Urinary bladder (tissue), 4 donors: ENCODE results near the gene C1S. TPM values are rescaled to one million over a fixed set of nuclear protein-coding genes. Genes with fewer than 3 reads are reported as not detected.

Experiments
- DNase-seq: peaks from one replicate; pipeline ENCODE4 v3.0.0-alpha.2; 2015; ENCODE audit errors: extremely low spot score
- H3K27ac ChIP-seq: one replicate; pipeline ENCODE4 v1.5.1; 2013; ENCODE audit warnings: low read depth, mild to moderate bottlenecking, moderate library complexity
- H3K36me3 ChIP-seq: one replicate; pipeline ENCODE4 v1.6.1; 2013; ENCODE audit warnings: mild to moderate bottlenecking, moderate library complexity; ENCODE audit not compliant: insufficient read depth
- H3K4me1 ChIP-seq: one replicate; pipeline ENCODE4 v1.6.1; 2013; ENCODE audit warnings: mild to moderate bottlenecking, moderate library complexity; ENCODE audit not compliant: insufficient read depth
- H3K4me3 ChIP-seq: one replicate; pipeline ENCODE4 v1.5.1; 2013; ENCODE audit warnings: low read depth, low read length
- WGBS: extraction: QIAGEN DNeasy Blood & Tissue Kit; methylation state at CpG from one replicate; pipeline ENCODE4 v1.1.7; 2013; 5-methylcytosine and 5-hydroxymethylcytosine counted together
- polyA plus RNA-seq: library from polyadenylated mRNA; stranded (reverse); fragments of 200-250 nt; gene quantifications from one replicate; pipeline ENCODE4 v1.2.3, GENCODE V29; 2013
- total RNA-seq: library from RNA; depleted of rRNA; stranded (reverse); fragments of >200 nt; gene quantifications from one replicate; pipeline ENCODE4 v1.2.3, GENCODE V29; 2014
- donor health status: healthy with polysubstance abuse.
- donor health status: healthy.

C1S gene
- total and polyA plus RNA-seq, 2 donors: 196 to 918 TPM

DNA sequence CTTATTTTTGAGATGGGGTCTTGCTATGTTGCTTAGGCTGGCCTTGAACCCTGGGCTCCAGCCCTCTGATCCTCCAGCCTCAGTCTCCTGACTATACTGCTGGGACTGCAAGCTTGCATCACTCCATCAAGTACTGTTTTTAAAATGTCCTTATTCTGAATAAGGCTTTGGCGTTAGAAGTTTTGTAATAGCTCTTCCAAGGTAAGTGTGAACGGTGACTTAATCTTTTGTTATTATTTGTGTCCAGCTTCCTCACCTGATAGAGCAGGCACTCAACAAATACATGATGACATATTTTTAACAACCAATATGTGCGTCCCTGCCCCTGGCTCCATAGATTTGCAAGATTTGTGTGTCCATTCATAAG is 47.1 kb downstream of the C1S start:
- Histone ChIP-seq H3K36me3 (peaks cover 2% of the 10 kb centered on the region), H3K4me3 (peak overlapping the region; percentile 60), H3K4me1 (no peaks in the 10 kb centered on the region), H3K27ac (peak overlapping the region; percentile 88)
- no peak for DNase-seq
- 55% methylated on average over 3 of the region's 3 CpGs for WGBS

DNA sequence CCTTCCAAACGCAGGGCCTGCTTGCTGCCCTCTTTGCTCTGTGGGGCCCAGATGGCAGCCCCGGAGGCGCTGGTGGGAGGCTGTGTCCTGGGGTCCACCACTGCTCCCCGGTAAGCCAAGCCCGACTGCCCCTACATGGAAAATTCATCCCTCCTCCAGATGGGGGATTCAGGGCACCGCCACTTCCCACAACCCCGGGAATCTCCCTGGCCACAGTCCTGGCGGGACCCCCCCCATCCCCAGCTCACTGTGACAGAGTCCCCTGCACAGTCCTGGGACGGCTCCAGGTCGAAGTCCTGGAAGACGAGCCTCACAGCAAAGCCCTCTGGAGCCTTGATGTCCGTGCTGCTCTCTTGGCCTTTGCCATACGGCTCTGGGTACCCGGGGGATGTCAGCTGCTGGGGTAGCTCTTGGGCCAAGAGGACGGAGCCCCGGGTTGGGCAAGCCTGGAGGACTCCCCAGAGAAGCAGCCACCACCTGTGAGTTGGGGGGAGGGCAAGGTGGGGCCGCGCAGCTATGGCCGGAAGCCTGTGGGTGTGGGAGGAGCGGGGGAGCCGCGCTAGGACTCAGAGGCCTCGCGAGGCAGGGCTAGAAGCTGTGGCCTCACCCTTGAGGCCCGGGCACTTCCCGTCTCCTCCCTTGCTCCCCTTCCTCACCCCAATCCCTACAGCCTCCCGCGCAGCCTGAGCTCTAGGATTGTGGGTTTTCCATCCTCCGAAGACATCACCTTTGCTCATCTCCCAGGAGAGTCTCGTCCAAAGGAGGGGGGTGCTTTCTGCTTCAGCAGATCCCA is 47.7 kb downstream of the C1S start:
- Histone ChIP-seq H3K27ac (peak overlapping the region; percentile 88), H3K36me3 (peaks cover 2% of the 10 kb centered on the region), H3K4me3 (peak overlapping the region; percentile 60), H3K4me1 (no peaks in the 10 kb centered on the region)
- no peak for DNase-seq
- WGBS: 9% methylated on average over 30 of the region's 30 CpGs

DNA sequence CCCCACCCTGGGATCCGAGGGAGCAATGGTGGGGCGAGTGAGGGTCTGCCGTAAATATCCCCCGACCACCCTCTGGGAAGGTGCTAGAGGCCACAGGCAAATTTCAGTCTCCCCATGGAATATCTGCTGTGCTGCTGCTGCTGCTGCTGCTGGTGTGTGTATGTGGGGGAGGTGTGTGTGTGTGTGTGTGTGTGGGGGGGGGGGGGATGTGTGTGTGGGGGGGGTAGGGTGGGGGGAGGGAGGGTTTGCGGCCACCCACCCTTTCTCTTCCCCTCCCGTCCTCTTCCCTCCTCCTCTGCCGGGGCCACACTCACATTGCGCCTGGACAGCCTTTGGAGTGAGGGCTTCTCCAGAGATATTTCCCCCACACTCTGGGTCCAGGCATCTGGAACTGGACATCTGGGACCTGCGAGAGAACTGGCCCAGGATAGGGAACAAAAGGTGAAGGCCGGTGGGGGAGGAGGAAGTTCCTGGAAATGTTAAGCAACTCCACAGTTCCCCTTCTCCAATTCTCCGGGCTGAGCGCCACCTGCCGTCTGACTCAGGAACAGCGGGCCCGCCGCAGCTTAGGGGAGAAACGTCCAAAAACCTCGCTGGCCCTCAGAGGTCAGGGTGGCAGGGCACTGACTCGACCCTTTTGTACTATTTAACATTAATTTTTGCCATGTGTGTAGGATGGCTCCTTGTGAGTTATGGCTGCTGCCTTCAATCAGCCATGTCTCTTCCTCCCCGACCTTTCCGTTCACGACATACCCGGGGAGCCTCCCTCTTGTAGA is 48.5 kb downstream of the C1S start, which contains the start of gene C1RL:
Gene C1RL (minus strand): TSS at position 419 of the 776 bp plus-strand sequence. CDS start 34 bp downstream, at position 385.
- Histone ChIP-seq H3K4me1 (no peaks in the 10 kb centered on the region), H3K36me3 (no peaks in the 10 kb centered on the region), H3K27ac (peak within 1 kb of the TSS; percentile 88), H3K4me3 (peak within 1 kb of the TSS; percentile 60)
- DNase-seq: peak; percentile 83
- WGBS: 16% methylated on average over 23 of the region's 23 CpGs

DNA sequence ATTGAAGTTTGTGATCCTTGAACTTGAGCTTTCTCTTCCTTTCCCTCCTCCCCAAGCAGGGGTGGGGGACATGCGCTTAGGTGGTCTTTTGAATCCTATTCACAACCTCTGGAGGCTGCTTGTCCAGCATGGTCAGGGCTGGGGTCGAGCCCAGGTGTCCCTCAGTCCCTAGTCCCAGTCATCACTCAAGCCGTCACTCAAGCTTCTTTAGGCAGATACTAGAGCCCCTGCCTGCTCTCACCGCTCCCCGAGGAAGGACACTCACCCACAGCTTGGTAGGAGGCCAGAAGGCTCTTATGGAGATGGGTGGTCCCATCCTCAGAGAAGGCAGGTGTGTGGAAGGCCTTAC is 49.0 kb downstream of the C1S start:
- DNase-seq: no peak
- Histone ChIP-seq H3K36me3 (no peaks in the 10 kb centered on the region), H3K4me1 (no peaks in the 10 kb centered on the region), H3K4me3 (no peak overlapping the region), H3K27ac (no peak overlapping the region)
- 65% methylated on average over 5 of the region's 5 CpGs for WGBS

DNA sequence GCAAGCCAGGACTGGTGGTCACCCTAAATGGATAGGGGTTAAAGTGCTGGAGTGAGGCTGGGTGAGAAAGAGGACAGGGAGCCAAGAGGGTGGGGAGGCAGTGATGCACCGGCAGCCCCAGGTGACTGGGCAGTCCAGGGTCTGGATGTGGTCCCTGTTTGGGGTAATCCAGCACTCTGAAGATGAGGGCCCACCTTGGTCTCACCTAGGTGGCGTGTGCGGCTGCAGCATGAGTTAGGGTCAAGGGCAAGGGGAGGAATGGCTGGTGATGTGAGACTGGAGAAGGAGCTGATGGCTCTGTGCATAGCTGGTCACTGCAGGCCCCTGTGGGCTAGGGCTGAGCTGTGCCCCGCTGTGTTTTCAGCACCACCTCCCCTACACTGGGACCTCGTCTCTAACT is 50.1 kb downstream of the C1S start:
- WGBS: 92% methylated on average over 5 of the region's 5 CpGs
- Histone ChIP-seq H3K36me3 (no peaks in the 10 kb centered on the region), H3K4me3 (no peak overlapping the region), H3K4me1 (no peaks in the 10 kb centered on the region), H3K27ac (no peak overlapping the region)
- no peak for DNase-seq

DNA sequence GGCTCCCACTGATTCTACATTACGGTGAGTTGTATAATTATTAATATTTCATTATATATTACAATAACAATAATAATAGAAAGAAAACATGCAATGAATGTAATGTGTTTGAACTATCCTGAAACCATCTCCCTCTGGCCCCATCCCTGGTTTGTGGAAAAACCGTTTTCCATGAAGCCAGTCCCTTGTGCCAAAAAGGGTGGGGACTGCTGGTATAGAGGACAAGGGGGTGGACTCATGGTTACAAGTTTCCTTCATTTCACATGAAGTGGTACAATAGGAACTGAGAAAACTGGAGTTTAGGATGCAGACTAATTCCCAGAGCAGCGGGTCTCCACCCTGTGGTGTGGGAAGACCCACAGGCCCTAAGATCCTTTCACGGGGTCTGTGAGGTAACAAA is 51.5 kb downstream of the C1S start:
- DNase-seq: no peak
- no peak overlapping the region for H3K27ac ChIP-seq

DNA sequence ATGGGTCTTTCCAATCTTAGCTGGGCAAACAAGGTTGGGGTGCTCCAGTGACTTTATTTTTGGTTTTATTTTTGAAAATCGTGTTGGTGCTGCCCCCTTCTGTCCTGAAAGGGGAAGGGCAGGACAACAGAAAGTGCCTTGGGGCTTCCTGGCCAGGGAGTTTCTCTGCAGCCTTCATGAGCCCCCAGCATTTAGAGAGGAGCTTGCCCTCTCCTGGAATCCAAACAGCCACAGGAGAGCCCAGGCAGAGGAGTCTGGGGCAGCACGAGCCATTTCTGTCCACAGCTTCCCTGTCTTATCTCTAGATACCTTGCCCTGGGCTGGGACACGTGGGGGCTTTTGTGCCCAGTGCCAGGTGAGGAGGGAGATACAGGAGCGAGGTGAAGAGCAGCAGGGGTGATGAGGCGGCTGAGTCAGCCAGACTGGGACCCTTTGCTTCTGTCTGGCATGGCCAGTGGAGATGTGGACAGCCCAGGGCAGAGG is 52.9 kb downstream of the C1S start:
- DNase-seq: no peak
- H3K4me1 ChIP-seq: no peaks in the 10 kb centered on the region
- no peak overlapping the region for H3K4me3 ChIP-seq
- no peaks in the 10 kb centered on the region for H3K36me3 ChIP-seq
- H3K27ac ChIP-seq: no peak overlapping the region
- WGBS: 45% methylated on average over 5 of the region's 5 CpGs

More for the DNA sequence above, 51.5 kb downstream of the C1S start:
- Histone ChIP-seq H3K4me3 (no peak overlapping the region), H3K36me3 (no peaks in the 10 kb centered on the region), H3K4me1 (no peaks in the 10 kb centered on the region)
- WGBS: 71% methylated on average over 4 of the region's 4 CpGs

DNA sequence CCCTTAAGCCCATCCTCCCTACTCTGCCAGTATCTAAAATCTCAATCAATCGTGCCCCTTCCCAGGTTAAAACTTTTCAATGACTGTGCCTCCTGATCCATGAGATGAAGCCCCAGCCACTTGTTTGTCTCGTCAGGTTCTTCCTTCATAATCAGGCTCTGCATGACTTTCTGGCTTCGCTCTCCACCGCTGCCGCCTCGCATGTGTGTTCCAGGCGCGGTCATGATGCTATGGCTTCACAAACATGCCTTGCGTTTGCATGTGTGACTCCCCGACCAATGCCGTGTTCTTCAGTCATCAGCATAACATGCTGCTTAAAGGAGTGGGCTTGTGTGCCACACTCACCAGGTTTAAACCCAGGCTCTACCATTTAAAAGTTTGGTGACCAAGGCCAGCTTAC is 53.5 kb downstream of the C1S start:
- 90% methylated on average over 11 of the region's 11 CpGs for WGBS
- H3K36me3 ChIP-seq: no peaks in the 10 kb centered on the region
- no peak overlapping the region for H3K27ac ChIP-seq
- DNase-seq: no peak
- no peaks in the 10 kb centered on the region for H3K4me1 ChIP-seq
- no peak overlapping the region for H3K4me3 ChIP-seq

DNA sequence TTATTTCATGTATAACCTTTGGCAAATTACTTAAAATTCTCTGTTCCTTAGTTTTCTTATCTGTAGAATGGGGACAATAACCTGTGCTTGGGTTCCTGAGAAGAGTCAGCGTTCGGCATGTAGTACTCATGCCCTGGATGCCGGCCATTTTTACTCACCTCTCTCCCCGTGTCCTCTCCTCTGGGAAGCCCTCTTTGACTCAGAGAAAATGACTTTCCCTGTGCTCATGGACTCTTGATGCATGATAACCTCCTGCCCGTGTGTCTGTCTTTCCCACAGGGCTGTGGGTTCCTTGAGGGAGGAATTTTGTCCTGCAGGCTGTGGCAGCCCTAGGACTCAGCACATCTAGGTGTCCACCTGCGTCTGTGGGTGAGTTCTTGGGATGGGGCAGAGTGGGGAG is 54.3 kb downstream of the C1S start:
- Histone ChIP-seq H3K4me1 (no peaks in the 10 kb centered on the region), H3K36me3 (no peaks in the 10 kb centered on the region), H3K27ac (no peak overlapping the region), H3K4me3 (no peak overlapping the region)
- DNase-seq: no peak
- WGBS: 90% methylated on average over 6 of the region's 6 CpGs

DNA sequence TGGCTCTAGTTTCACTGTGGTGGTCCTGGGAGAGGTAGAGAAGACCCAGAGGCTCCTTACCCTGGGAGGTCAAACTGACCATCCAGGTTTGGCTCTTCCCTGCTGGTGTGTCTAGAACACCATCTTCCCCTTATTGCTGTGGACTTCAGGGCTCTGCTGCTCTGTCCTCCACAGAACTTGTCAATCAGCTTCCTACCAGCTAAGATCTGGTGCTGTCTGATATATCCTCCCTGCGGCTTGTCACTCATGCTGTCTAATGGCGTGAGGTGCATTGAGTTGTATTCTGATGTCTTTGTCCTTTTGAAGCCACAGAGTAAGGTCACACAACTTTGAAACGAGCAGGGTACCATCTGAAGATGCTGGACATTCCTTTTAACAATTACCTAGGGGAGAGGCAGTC is 55.7 kb downstream of the C1S start:
- H3K4me1 ChIP-seq: no peaks in the 10 kb centered on the region
- H3K36me3 ChIP-seq: no peaks in the 10 kb centered on the region
- no peak overlapping the region for H3K4me3 ChIP-seq
- H3K27ac ChIP-seq: no peak overlapping the region
- no peak for DNase-seq
- WGBS: 87% methylated on average over 3 of the region's 3 CpGs

DNA sequence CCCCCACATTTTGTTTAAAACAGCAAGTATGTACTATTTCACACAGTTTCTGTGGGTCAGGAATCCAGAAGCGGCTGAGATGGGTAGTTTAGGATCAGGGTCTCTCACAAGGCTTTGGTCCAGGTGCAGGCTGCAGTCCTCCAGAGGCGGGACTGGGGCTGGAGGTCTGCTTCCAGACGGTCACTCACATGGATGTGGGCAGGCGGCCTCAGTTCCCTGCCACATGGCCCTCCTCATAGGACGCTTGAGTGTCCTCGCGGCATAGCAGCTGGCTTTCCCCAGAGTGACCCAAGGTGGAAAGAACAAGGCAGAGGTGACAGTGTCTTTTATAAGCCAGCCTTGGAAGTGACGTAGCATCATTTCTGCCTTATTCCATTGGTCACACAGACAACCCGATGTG is 56.4 kb downstream of the C1S start:
- H3K36me3 ChIP-seq: no peaks in the 10 kb centered on the region
- 93% methylated on average over 9 of the region's 9 CpGs for WGBS
- no peak overlapping the region for H3K4me3 ChIP-seq
- no peaks in the 10 kb centered on the region for H3K4me1 ChIP-seq
- H3K27ac ChIP-seq: no peak overlapping the region
- no peak for DNase-seq

DNA sequence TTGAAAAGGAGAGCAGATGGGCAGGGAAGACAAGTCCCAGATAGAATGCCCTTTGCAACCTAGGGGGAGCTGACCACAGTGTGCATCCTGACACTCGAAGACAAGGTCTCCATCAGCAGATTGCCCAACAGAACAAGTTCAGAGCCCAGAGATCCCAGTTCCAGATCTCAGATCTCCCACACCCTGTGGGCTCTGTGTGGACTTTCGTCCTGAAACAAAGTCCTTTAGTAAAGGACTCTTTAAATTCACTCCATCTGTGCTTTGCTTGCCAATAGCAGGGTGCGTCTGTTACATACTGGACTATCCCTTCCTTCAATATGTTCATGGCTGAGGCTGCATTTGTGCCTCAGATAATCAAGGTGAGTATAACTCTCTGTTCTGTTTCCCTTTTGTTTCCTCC is 57.2 kb downstream of the C1S start:
- WGBS: 86% methylated on average over 3 of the region's 3 CpGs
- Histone ChIP-seq H3K4me3 (no peak overlapping the region), H3K27ac (no peak overlapping the region), H3K36me3 (no peaks in the 10 kb centered on the region), H3K4me1 (no peaks in the 10 kb centered on the region)
- no peak for DNase-seq

DNA sequence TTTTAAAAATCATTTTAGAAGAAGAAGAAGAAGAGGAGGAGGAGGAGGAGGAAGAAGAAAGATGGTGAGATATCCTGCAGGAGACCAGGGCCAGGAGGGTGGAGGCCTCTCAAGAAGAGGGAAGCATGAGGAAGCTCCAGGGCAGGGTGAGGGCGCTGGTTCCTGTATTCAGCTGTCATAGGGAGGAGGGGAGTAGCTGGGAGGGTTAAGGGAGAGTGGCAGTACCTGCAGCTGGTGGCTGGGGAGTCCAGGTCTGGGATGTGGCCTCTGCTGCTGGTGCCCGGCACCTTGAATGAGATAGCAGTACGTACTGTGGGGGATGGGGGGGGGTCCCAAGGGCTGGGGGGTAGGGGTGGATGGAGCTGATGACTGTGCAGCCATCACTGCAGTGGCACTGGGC is 58.4 kb downstream of the C1S start:
- no peaks in the 10 kb centered on the region for H3K36me3 ChIP-seq
- no peak overlapping the region for H3K4me3 ChIP-seq
- no peaks in the 10 kb centered on the region for H3K4me1 ChIP-seq
- WGBS: 86% methylated on average over 3 of the region's 3 CpGs
- no peak for DNase-seq
- no peak overlapping the region for H3K27ac ChIP-seq

DNA sequence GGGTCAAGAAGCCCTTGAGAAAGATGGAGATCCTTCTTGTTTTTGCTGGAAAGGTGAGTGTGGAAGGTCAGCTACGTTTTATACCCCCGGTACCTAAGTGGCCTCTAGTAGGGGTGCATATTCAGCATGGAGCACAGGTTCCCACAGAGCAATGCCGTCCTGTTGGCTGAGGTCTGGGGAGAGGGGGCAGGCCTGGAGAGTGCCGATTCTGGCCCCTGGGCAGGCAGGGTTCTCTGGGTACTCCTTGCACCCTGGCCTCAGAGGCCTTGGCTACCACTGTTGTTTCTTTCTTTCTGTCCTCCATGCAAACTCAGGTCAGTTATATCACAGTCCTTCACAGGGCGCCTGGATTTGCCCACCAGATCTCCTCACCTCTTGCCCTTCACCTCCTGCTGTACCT is 59.6 kb downstream of the C1S start:
- no peak overlapping the region for H3K27ac ChIP-seq
- WGBS: 88% methylated on average over 5 of the region's 5 CpGs
- H3K4me1 ChIP-seq: no peaks in the 10 kb centered on the region
- no peak for DNase-seq
- no peak overlapping the region for H3K4me3 ChIP-seq
- H3K36me3 ChIP-seq: no peaks in the 10 kb centered on the region
